Gastroesophageal sphincter (tissue), 3 donors: Measurements from ENCODE around the gene CCL24.

Experiments
- CTCF ChIP-seq, 4 experiments: fragments of 200-600 bp in 2 of 4; fragments of 450-650 bp in 2 of 4; sonication (generic) in 1 of 4; IDR thresholded peaks; one replicate each; pipeline ENCODE4 v1.5.1; 2017 to 2019; ENCODE audit warnings: antibody characterized with exemption in 4 of 4, mild to moderate bottlenecking in 2 of 4, moderate library complexity in 2 of 4
- POLR2A ChIP-seq, 2 donors: fragments of 450-650 bp; IDR thresholded peaks; one replicate each; pipeline ENCODE4 v1.6.1; 2017; ENCODE audit warnings: antibody characterized with exemption in 2 of 2, mild to moderate bottlenecking in 2 of 2, moderate library complexity in 1 of 2
- POLR2AphosphoS5 ChIP-seq: sonication (generic); formaldehyde crosslinking; IDR thresholded peaks from one replicate; pipeline ENCODE4 v1.6.1; 2017; ENCODE audit warnings: antibody characterized with exemption

- TF ChIP-seq POLR2AphosphoS5: no peak
- TF ChIP-seq CTCF (IDR thresholded peaks at IDR 0.05): no peak
- TF ChIP-seq POLR2A (IDR thresholded peaks at IDR 0.05): no peak
Measured at GRCh38 chr7:75818472-75818871, 4.9 kb upstream of the CCL24 start.
